HG02852 (cell line): ENCODE results near the gene PREX1.

Experiments
- ATAC-seq: cut with Tn5 transposase; IDR thresholded peaks from one replicate; pipeline ENCODE4 v1.9.1; 2021; ENCODE audit warnings: mild to moderate bottlenecking, moderate library complexity; ENCODE audit not compliant: unreplicated experiment

PREX1 gene

GRCh38 chr20:48667889-48668413 lies 159.8 kb downstream of the PREX1 start:
- ATAC-seq: no peak

- ATAC-seq: no peak
Measured at GRCh38 chr20:48667481-48667880, 160.3 kb downstream of the PREX1 start.

GRCh38 chr20:48665785-48666184 lies 162.0 kb downstream of the PREX1 start:
- ATAC-seq: no peak

GRCh38 chr20:48662711-48663110 lies 165.1 kb downstream of the PREX1 start:
- no peak for ATAC-seq

- no peak for ATAC-seq
Measured at GRCh38 chr20:48661575-48662455, 166.0 kb downstream of the PREX1 start.

- ATAC-seq: no peak
Measured at GRCh38 chr20:48660788-48661187, 167.0 kb downstream of the PREX1 start.

- no peak for ATAC-seq
Measured at GRCh38 chr20:48659858-48660257, 167.9 kb downstream of the PREX1 start.

- ATAC-seq: no peak
Measured at GRCh38 chr20:48658505-48658904, 169.3 kb downstream of the PREX1 start.

- no peak for ATAC-seq
Measured at GRCh38 chr20:48658198-48658476, 169.7 kb downstream of the PREX1 start.

GRCh38 chr20:48657426-48658197 lies 170.2 kb downstream of the PREX1 start:
- ATAC-seq: no peak

- ATAC-seq: no peak
Measured at GRCh38 chr20:48656661-48657211, 171.1 kb downstream of the PREX1 start.

GRCh38 chr20:48656137-48656536 lies 171.7 kb downstream of the PREX1 start:
- ATAC-seq: no peak

- ATAC-seq: no peak
Measured at GRCh38 chr20:48653706-48654051, 174.1 kb downstream of the PREX1 start.

- no peak for ATAC-seq
Measured at GRCh38 chr20:48652961-48653705, 174.7 kb downstream of the PREX1 start.

GRCh38 chr20:48651960-48652359 lies 175.8 kb downstream of the PREX1 start:
- ATAC-seq: no peak

- no peak for ATAC-seq
Measured at GRCh38 chr20:48651271-48651670, 176.5 kb downstream of the PREX1 start.

GRCh38 chr20:48649868-48650267 lies 177.9 kb downstream of the PREX1 start:
- no peak for ATAC-seq

- ATAC-seq: no peak
Measured at GRCh38 chr20:48649104-48649626, 178.6 kb downstream of the PREX1 start.

- ATAC-seq: no peak
Measured at GRCh38 chr20:48648482-48649051, 179.2 kb downstream of the PREX1 start.

GRCh38 chr20:48647858-48648257 lies 179.9 kb downstream of the PREX1 start:
- ATAC-seq: no peak

GRCh38 chr20:48645666-48646065 lies 182.1 kb downstream of the PREX1 start:
- ATAC-seq: no peak
